HG03342 (cell line): Measurements from ENCODE around the gene PCNP.
"Not testable (repeated sequence)": the region's sequence is repeated elsewhere in the genome, so short reads cannot be mapped to it uniquely, and the experiment has no call there.

Experiments
- ATAC-seq: cut with Tn5 transposase; IDR thresholded peaks from one replicate; pipeline ENCODE4 v1.9.1; 2021; ENCODE audit warnings: mild to moderate bottlenecking, moderate library complexity; ENCODE audit not compliant: unreplicated experiment

The PCNP gene

DNA sequence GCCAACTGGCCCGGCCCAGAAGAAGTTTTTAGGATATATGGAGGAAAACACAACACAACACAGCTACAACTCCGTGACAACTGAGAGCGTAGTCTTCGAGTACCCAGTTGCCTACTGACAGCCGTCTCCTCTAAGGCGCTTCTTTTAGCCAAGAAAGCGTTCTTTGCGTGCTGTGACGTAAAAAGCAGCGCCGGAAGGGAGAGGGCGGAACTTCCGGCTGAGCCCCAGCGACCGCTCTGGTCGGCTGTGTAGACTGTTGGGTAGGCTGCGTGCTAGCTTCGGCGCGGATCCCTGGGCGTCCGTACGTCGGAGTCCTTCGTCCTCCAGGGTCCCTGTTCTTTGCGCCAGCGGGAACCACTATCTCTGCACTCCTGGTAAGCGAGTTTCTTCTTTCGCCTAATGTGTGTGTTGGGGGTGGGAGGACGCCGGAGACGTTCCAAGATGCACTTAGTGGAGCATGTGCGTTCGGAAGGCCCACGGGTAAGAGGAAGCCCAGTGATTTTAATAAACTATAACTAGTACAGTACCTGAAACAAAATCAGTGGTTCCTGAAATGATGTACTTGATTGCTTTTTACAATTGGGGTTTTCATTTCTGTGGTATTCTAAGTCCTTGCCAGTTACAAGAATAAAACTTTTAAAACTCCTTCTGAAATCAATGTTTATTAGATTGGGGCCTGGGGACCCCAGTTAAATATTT lies 12.2 kb upstream of the PCNP start, which contains the start of gene TRMT10C:
Gene TRMT10C (plus strand): TSS at position 239 of the 699 bp plus-strand sequence. CDS start 2,914 bp downstream, outside the sequence.
- peak; percentile 100 for ATAC-seq

GRCh38 chr3:101567528-101568317 lies 6.3 kb upstream of the PCNP start:
- ATAC-seq: no peak

DNA sequence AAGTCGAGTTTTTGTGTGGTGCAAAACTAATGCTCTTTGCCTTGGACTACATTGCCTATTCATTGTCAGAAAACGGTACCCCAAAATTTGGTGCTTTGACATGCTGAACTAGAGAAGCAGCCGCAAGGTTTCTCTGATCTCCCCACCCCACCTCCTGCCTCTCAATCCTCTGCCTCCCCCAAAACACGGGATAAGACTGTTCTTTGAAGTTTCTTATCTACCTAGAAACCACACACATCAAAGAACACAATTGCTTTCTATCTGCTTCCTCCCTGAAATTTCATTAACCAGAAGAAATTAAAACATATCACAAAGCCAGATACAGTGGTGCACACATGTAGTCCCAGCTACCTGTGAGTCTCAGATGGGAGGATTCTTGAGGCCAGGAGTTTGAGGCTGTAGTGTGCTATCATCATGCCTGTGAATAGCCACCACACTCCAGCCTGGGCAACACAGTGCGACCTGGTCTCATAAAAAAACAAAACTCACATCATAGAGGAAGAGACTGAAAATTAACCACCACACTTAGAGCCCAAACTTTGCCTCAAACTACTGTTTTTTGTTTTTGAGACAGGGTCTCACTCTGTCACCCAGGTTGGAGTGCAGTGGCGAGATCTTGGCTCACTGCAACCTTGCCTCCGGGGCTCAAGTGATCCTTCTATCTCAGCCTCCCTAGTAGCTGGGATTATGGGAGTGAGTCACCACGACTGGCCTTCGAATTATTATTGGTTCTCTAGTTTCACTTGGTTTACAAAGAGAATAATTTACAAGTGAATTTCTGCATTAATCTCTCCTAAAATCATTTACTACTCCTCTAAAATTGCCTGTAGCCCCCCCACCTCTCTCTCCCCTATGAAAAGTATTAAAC lies 2.7 kb upstream of the PCNP start:
- ATAC-seq: no peak

DNA sequence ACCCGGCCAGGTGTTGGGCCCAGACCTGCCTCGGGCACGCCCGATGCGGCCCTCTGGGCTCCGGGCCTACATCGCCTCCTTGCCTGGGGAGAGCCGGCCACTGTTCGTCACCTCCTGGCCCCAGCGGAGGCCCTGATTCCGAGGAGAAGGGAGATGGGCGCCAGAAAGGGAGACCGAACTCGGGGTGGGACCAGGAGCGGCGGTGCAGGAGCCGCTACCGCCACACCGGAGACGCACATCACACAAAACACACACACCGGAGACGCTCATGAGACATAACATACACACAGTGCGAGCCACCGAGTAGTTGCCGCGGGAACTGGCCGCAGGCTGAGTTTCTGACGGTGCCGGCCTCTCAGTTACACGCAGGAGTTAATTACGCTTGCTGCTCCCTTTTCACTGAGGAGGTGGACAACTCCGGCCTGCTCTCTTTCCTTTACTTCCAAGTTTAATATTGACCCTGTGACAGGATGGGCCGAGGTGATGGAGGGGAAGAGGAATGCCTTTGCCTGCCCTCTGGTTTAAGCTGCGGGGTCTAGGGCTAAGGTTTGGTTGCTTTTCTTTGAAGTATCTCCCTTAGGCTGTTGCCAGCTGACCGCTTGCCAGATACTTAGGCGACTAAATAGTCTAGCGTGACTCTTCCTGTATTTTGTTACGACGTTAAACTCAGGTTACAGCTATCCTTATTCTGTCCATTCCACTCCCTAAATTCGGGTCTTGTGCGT lies 570 bp downstream of the PCNP start:
- ATAC-seq: peak; percentile 46

DNA sequence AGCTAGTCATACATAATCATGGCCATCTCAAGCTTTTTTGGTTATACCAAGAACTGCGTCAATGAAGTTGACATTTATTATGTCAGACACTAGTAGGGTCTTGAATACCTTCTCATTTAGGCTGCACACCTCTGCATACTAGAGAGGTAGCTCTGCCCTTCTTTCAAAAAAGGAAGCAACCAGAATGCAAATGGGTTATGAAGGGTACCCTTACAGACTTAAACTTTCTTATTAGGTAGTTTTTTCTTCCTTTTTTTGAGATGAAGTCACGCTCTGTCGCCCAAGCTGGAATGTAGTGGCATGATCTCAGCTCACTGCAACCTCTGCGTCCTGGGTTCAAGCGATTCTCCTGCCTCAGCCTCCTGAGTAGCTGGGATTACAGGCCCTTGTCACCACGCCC lies 3.3 kb downstream of the PCNP start:
- ATAC-seq: no peak

- ATAC-seq: no peak
Measured at GRCh38 chr3:101588616-101589015, 14.6 kb downstream of the PCNP start.

DNA sequence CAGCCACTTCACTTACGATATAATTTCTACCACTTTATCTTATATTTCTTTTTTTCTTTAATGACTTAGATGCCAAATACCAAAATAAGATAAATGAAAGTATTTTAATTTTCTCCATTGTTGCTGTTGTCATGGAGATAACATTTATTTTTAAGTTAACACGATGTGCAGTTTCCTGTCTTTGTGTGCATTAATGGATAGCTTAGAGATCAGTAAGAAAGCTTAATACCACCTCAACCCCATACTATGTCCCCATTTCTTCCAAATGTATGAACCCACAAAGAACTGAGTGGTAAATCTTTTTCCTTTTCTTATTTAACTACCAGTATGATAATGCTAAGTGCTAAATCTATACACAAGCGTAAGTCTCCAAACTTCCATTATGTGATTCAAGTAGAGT lies 17.1 kb downstream of the PCNP start:
- no peak for ATAC-seq

DNA sequence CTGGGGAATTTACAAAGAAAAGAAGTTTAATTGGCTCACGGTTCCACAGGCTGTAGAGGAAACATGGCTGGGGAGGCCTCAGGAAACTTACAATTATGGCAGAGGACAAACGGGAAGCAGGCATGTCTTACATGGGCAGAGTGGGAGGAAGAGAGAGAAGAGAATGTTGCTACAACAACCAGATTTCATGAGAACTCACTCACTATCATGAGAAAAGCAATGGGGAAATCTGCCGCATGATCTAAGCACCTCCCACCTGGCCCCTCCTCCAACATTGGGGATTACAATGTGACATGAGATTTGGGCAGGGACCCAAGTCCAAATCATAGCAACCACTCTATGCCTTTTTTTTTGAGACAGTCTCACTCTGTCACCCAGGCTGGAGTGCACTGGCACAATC lies 28.8 kb downstream of the PCNP start:
- ATAC-seq: no peak

DNA sequence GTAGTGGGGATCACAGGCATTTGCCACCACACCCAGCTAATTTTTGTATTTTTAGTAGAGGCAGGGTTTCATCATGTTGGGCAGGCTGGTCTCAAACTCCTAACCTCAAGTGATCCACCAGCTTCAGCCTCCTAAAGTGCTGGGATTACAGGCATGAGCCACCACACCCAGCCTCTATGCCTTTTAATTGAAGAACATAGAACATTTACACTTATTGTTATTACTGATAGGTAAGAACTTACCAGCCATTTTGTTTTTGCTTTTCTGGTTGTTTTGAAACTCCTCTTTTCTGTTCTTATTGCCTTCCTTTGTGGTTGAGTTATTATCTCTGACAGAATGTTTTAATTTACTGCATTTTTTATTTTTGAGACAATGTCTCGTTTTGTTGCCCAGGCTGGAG lies 29.2 kb downstream of the PCNP start:
- no peak for ATAC-seq

DNA sequence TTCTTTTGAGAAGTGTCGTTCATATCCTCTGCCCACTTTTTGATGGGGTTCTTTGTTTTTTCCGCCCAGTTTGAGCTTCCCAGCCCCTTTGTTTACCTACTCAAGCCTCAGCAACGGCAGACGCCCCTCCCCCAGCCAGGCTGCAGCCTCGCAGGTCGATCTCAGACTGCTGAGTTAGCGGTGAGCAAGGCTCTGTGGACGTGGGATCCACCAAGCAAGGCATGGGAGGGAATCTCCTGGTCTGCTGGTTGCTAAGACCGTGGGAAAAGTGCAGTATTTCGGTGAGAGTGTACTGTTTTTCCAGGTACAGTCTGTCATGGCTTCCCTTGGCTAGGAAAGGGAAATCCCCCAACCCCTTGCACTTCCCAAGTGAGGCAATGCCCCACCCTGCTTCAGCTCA lies 31.4 kb downstream of the PCNP start:
- ATAC-seq: not testable (repeated sequence)

DNA sequence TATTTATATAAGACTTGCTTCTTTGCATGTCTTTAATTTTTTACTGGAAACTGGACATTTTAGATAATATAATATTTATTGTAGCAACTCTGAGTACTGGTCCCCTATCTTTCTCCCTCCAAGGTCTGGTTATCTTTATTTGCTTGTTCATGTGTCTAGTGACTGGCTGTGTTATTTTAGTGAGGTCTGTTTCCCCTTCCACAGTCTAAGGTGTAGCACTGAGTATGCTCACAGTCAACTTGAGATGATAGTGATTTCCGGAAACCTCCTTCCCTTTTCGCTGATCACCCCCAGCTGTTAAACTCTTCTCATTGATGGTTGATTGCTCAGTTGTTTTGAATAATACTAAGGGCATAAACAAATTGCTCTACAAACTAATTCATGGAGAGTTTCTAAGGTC lies 37.0 kb downstream of the PCNP start:
- no peak for ATAC-seq

GRCh38 chr3:101613014-101613413 lies 39.0 kb downstream of the PCNP start:
- ATAC-seq: not testable (repeated sequence)

DNA sequence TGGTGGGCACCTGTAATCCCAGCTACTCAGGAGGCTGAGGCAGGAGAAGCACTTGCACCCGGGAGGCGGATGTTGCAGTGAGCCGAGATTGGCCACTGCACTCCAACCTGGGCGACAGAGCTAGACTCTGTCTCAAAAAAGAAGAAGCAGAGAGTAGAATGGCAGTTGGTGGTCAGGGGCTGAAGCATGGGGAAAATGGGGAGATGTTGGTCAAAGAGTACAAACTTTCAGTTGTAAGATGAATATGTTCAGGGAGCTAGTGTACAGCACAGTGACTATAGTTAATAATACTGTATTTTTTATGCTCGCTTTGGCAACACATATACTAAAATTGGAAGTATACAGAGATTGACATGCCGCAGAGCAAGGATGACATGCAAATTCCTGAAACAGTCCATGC lies 41.5 kb downstream of the PCNP start:
- ATAC-seq: no peak

DNA sequence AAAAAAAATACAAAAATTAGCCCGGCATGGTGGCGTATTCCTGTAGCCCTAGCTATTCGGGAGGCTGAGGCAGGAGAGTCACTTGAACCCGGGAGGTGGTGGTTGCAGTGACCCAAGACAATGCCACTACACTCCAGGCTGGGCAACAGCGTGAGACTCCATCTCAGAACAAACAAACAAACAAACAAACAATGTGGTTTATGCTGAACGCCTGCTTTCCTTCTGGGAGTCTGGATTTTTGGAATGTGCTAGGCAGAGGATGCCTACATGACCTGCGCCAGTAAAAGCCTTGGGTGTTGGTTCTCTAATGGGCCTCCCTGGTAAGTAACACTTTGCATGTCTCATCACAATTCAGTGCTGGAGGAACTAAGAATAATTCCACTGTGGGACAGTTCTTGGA lies 43.5 kb downstream of the PCNP start:
- ATAC-seq: no peak

GRCh38 chr3:101618726-101619125 lies 44.7 kb downstream of the PCNP start:
- no peak for ATAC-seq

DNA sequence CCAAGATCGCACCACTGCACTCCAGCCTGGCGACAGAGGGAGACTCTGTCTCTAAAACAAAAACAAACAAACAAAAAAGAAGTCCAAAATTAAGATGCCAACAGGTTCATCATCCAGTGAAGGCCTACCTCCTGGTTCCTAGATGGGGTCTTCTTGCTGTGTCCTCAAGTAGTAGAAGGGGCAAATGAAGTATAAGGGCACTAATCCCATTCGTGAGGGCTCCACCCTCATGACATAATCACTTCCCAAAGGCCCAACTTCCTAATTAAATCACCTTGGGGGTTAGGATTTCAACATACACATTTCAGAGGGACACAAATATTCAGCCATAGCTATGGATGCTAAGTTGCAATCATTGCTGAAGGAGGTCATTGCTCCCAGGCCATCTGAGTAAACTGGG lies 45.8 kb downstream of the PCNP start:
- ATAC-seq: no peak

GRCh38 chr3:101623656-101624055 lies 49.7 kb downstream of the PCNP start:
- no peak for ATAC-seq

GRCh38 chr3:101624857-101625256 lies 50.9 kb downstream of the PCNP start:
- no peak for ATAC-seq

DNA sequence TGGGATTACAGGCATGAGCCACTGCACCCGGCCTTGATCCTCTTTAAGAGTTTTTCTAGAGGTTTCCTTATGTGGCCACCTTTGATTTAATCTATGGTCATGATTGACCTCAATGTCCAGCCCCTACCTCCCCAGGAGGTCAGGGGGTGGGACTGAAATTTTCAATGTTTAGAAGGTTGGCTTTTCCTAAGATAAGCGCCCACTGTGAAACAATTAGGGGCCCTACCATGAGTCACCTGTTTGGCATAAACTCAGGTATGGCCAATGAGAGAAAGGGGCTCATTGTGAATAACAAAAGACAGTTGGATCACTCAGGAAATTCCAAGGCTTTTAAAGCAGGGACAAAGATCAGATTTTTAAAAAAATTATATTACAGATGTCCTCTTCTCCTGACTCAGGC lies 51.9 kb downstream of the PCNP start:
- no peak for ATAC-seq

DNA sequence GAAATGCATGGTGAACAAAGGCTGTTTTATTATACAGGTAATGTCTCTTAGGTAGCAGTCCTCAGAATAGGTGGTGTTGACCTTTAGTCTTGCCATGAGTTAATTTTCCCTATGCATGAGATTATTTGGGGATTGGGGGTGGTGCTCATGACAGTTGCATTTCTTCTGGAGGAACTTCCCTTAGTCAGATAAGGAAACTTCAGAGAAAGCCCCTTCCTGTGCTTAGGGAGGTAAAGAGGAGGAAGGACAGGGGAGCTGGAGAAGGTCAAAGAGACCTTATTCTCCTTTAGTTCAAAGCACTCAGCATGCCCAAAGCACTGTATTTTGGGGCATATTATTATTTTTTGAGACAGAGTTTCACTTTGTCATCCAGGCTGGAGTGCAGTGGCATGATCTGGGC lies 55.2 kb downstream of the PCNP start:
- ATAC-seq: no peak
